ENCODE results near the gene ELK4.

DNA sequence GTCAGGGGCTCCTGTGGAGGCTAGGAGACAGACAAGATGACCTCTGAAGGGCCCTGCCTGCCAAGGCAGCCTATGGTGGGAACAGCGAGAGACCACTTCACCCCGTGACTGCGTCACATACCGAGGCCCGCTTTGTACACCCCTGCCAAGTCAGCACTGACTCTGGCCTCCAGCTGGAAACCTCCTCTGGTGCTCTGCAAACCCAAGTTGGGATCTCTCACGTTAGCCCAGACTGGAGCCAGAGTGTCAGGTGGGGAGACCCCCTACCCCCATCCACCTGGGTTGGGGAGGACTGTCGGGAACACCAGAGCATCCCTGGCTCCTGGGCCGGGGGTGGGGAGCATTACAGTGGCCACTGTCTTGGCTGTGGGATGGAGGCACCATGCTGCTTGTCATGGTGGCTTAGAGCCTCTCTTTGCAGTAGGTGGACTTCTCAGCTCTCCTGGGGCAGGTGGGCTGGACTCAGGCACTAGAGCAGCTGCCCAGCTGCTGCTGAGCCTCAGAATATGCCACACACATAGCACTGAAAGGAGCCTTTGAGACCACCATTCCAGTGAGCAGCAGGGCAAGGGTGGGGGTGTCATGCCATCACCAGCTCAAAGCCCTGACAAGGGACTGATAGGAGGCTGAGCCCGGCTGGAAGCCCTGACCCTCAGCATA, 50.4 kb downstream of the ELK4 start:
- TF ChIP-seq POLR2A (IDR thresholded peaks at IDR 0.05; ENCODE audit: low read length) (no peak), GATA1 (IDR thresholded peaks at IDR 0.05; ENCODE audit: low read depth, low read length) (no peak)
